Amygdala (tissue), 56 donors: Measurements from ENCODE around the gene RAB5B.

Experiments used
- DNase-seq, 56 donors: peaks; one replicate each; lab custom pipeline; 2025; lab: John Stamatoyannopoulos, UW

Gene RAB5B

GRCh38 chr12:56010111-56010570 is 36.3 kb downstream of the RAB5B start:
- DNase-seq: no peak

GRCh38 chr12:56011509-56012090 is 37.7 kb downstream of the RAB5B start:
- DNase-seq: no peak

GRCh38 chr12:56013482-56013881 is 39.6 kb downstream of the RAB5B start:
- peak in 4 of 56 donors; percentile 3 to 31 (median 8) for DNase-seq

- DNase-seq: no peak
Measured at GRCh38 chr12:56014205-56014604, 40.3 kb downstream of the RAB5B start.

- no peak for DNase-seq
Measured at GRCh38 chr12:56017181-56017580, 43.3 kb downstream of the RAB5B start.

- DNase-seq: no peak
Measured at GRCh38 chr12:56018356-56018755, 44.5 kb downstream of the RAB5B start.

- DNase-seq: peak in 25 of 56 donors; percentile 6 to 65 (median 34)
Measured at GRCh38 chr12:56020423-56021184, 46.7 kb downstream of the RAB5B start, which contains the start of gene IKZF4. IKZF4 (plus strand) TSS chr12:56021043; CDS start chr12:56021494, 451 bp downstream.

- peak in 1 of 56 donors; percentile 19 for DNase-seq
Measured at GRCh38 chr12:56021889-56022497, 48.1 kb downstream of the RAB5B start.

- no peak for DNase-seq
Measured at GRCh38 chr12:56028511-56029165, 54.8 kb downstream of the RAB5B start.

- DNase-seq: no peak
Measured at GRCh38 chr12:56029166-56029519, 55.3 kb downstream of the RAB5B start.

GRCh38 chr12:56029666-56030293 is 55.9 kb downstream of the RAB5B start:
- DNase-seq: peak in 10 of 56 donors; percentile 1 to 26 (median 10)

- no peak for DNase-seq
Measured at GRCh38 chr12:56031987-56032386, 58.1 kb downstream of the RAB5B start.

GRCh38 chr12:56034586-56035332 is 60.9 kb downstream of the RAB5B start:
- no peak for DNase-seq

- DNase-seq: no peak
Measured at GRCh38 chr12:56037161-56037560, 63.3 kb downstream of the RAB5B start.

GRCh38 chr12:56038022-56038655 is 64.3 kb downstream of the RAB5B start:
- no peak for DNase-seq

GRCh38 chr12:56040151-56040550 is 66.3 kb downstream of the RAB5B start:
- no peak for DNase-seq

- peak in 2 of 56 donors; percentile 20 to 41 for DNase-seq
Measured at GRCh38 chr12:56040963-56041551, 67.2 kb downstream of the RAB5B start.

GRCh38 chr12:56041552-56042429 is 67.9 kb downstream of the RAB5B start, which contains the start of gene RPS26:
RPS26 (plus strand) TSS chr12:56041918; CDS start chr12:56042167, 249 bp downstream.
- DNase-seq: peak; percentile 72 to 97 (median 91)
